ENCODE data around the gene PDP2.

Gene PDP2

DNA sequence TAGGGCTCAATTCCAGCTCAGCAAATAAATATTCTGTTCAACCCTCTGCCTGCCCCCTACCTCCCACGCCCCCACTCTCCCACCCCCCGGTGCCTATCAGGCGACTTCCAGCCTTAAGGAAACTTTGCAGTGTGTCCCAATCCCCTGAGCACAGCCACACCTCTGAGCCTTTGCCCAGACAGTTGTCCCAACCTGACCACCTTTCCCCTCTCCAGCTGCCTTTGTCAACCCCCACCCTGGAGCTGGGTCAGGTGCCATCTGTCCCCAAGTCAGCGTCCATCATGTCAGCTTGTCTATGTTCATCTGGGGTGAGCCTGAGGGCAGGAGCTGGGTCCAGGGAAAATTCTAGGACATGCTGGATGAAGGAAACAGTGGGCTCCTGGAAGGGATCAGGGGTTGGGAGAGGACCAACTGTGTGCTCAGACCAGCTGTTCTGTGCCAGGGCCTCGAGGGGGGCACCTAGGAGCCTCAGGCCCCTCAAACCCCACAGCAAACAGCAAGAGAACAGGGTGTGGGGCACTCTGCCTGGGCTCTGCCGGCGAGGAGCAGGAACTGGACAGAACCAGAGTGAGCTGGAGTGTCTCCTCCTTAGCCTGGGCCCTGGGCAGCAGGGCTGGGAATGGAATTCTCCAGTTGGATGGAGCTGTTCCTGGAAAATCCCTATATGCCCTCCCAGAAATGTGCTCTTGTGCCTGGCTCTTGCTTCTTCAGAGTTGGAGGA is 20.6 kb downstream of the PDP2 start:
- Histone ChIP-seq H2AFZ (ENCODE audit: low read length) (no peak overlapping the region), H4K20me1 (ENCODE audit: insufficient read depth, low read length, poor library complexity, severe bottlenecking) (no peaks in the 10 kb centered on the region), H3F3A (ENCODE audit: low read depth) (no peaks in the 10 kb centered on the region), H3K9ac (ENCODE audit: low read depth, low read length, poor library complexity, severe bottlenecking) (no peak overlapping the region), H3K4me3 (ENCODE audit: low read length, poor library complexity, severe bottlenecking) (no peak overlapping the region), H3K4me1 (ENCODE audit: insufficient read depth, low read length, poor library complexity, severe bottlenecking) (peaks cover 12% of the 10 kb centered on the region), H3K27me3 (ENCODE audit: insufficient read depth, low read length, poor library complexity, severe bottlenecking) (no peaks in the 10 kb centered on the region), H3K79me2 (ENCODE audit: insufficient read depth, low read length) (no peaks in the 10 kb centered on the region), H3K4me2 (ENCODE audit: low read depth, low read length, poor library complexity, severe bottlenecking) (no peak overlapping the region), H3K9me2 (replicated peaks; ENCODE audit: low read depth, low read length) (no peaks in the 10 kb centered on the region), H3K9me3 (ENCODE audit: insufficient read depth, low read depth, low read length) (no peaks in the 10 kb centered on the region), H3K36me3 (ENCODE audit: insufficient read depth, low read length) (no peaks in the 10 kb centered on the region)
- TF ChIP-seq, protein P1, sequence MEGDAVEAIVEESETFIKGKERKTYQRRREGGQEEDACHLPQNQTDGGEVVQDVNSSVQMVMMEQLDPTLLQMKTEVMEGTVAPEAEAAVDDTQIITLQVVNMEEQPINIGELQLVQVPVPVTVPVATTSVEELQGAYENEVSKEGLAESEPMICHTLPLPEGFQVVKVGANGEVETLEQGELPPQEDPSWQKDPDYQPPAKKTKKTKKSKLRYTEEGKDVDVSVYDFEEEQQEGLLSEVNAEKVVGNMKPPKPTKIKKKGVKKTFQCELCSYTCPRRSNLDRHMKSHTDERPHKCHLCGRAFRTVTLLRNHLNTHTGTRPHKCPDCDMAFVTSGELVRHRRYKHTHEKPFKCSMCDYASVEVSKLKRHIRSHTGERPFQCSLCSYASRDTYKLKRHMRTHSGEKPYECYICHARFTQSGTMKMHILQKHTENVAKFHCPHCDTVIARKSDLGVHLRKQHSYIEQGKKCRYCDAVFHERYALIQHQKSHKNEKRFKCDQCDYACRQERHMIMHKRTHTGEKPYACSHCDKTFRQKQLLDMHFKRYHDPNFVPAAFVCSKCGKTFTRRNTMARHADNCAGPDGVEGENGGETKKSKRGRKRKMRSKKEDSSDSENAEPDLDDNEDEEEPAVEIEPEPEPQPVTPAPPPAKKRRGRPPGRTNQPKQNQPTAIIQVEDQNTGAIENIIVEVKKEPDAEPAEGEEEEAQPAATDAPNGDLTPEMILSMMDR (conservative IDR thresholded peaks at IDR 0.05; ENCODE audit: low read length): no peak
- TF ChIP-seq EZH2phosphoT487 (IDR thresholded peaks at IDR 0.05; ENCODE audit: borderline replicate concordance): no peak

DNA sequence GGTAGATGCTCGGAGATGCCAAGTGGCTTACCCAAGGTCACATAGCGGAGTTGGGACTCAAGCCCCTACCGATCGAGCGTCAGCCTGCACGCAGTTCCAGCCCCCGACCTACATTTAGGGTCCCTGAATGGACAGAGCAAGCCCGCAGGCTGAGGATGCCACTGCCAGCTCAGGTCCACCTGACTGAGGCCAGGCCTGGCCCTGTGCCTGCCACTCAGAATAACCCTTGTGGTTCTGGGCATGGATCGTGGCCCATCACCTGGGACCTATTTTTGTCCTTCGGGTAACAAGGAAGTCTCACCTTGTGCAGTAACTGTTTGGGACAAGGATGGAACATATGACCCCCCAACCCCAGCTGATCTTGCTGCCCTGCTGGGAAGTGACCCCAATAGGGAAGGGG is 21.3 kb downstream of the PDP2 start:
- Histone ChIP-seq H3K4me2 (ENCODE audit: low read depth, low read length, poor library complexity, severe bottlenecking) (no peak overlapping the region), H3K9me2 (replicated peaks; ENCODE audit: low read depth, low read length) (no peaks in the 10 kb centered on the region), H3F3A (ENCODE audit: low read depth) (no peaks in the 10 kb centered on the region), H3K9ac (ENCODE audit: low read depth, low read length, poor library complexity, severe bottlenecking) (no peak overlapping the region), H3K27me3 (ENCODE audit: insufficient read depth, low read length, poor library complexity, severe bottlenecking) (no peaks in the 10 kb centered on the region), H3K4me3 (ENCODE audit: low read length, poor library complexity, severe bottlenecking) (no peak overlapping the region), H3K36me3 (ENCODE audit: insufficient read depth, low read length) (no peaks in the 10 kb centered on the region), H3K9me3 (ENCODE audit: insufficient read depth, low read depth, low read length) (no peaks in the 10 kb centered on the region), H3K4me1 (ENCODE audit: insufficient read depth, low read length, poor library complexity, severe bottlenecking) (peaks cover 14% of the 10 kb centered on the region), H3K79me2 (ENCODE audit: insufficient read depth, low read length) (no peaks in the 10 kb centered on the region), H2AFZ (ENCODE audit: low read length) (no peak overlapping the region), H4K20me1 (ENCODE audit: insufficient read depth, low read length, poor library complexity, severe bottlenecking) (no peaks in the 10 kb centered on the region)
- TF ChIP-seq EZH2phosphoT487 (IDR thresholded peaks at IDR 0.05; ENCODE audit: borderline replicate concordance): no peak
- TF ChIP-seq, protein P1 (conservative IDR thresholded peaks at IDR 0.05; ENCODE audit: low read length): no peak

DNA sequence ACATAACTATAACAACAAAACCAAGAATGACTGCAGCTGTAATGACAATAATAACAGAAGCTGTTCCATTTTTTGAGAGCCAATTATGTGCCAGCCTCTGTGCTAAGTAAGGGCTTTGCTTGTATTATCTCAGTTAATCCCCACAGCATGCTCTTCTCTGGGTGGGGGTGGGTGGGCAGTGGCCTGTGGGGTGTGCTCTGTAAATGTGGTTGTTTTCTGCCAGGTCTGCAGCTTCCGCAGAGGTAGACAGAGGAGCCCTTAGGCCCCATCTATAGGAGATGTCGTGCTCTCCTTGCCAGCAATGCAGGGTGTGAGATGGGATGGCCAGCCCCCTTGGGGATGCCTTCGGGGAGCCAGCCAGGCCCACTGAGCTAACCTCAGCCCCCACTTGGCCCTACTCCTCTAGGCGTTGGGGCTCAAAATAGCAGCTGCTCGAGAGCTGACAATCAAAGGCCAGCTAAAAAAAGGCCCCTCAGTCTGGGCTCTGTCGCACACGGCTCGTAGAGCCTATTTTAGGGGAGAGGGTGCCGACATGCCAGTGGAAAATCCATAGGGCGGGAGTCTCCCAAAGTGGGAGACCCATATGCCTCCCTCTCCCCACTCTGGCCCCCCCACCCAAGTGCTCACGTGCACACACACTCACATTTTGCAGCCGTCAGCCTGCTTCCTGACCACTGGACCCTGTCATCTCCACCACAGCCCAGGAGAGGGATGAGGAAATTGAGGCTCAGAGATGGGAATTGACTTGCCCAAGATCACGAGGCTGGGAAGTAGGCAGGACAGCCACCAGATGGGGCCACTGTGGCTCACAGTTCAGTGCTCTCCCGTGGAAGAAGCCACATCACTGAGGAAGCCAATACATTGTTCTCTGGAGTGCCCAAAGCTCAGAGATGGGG is 22.6 kb downstream of the PDP2 start:
- Histone ChIP-seq H3K9me2 (replicated peaks; ENCODE audit: low read depth, low read length) (no peaks in the 10 kb centered on the region), H3K4me2 (ENCODE audit: low read depth, low read length, poor library complexity, severe bottlenecking) (no peak overlapping the region), H3K9me3 (ENCODE audit: insufficient read depth, low read depth, low read length) (no peaks in the 10 kb centered on the region), H3K36me3 (ENCODE audit: insufficient read depth, low read length) (no peaks in the 10 kb centered on the region), H3K27me3 (ENCODE audit: insufficient read depth, low read length, poor library complexity, severe bottlenecking) (no peaks in the 10 kb centered on the region), H3K4me1 (ENCODE audit: insufficient read depth, low read length, poor library complexity, severe bottlenecking) (peaks cover 14% of the 10 kb centered on the region), H3K4me3 (ENCODE audit: low read length, poor library complexity, severe bottlenecking) (no peak overlapping the region), H2AFZ (ENCODE audit: low read length) (no peak overlapping the region), H3K9ac (ENCODE audit: low read depth, low read length, poor library complexity, severe bottlenecking) (no peak overlapping the region), H4K20me1 (ENCODE audit: insufficient read depth, low read length, poor library complexity, severe bottlenecking) (no peaks in the 10 kb centered on the region), H3F3A (ENCODE audit: low read depth) (no peaks in the 10 kb centered on the region), H3K79me2 (ENCODE audit: insufficient read depth, low read length) (no peaks in the 10 kb centered on the region)
- TF ChIP-seq, protein P1 (conservative IDR thresholded peaks at IDR 0.05; ENCODE audit: low read length): no peak
- TF ChIP-seq EZH2phosphoT487 (IDR thresholded peaks at IDR 0.05; ENCODE audit: borderline replicate concordance): no peak

All from Loucy (cell line).